ENCODE measurements around the gene EFEMP1. TPM values are rescaled to one million over a fixed set of nuclear protein-coding genes. Genes with fewer than 3 reads are reported as not detected.

EFEMP1 gene
- total RNA-seq, 1 donor: 0.42 TPM

Other genes with a start within 250 kb of the EFEMP1 start
- gene PNPT1, start 229.9 kb downstream of the EFEMP1 start, total RNA-seq: 10.8 TPM